Ramos (cell line): Measurements from ENCODE around the gene CCDC154.

Experiments
- in situ Hi-C: fragments of 300-500 bp; cut with MboI; formaldehyde crosslinking; loops from one replicate; pipeline ENCODE4 v1.14.3; 2022; ENCODE audit warnings: low sequenced_read_pairs; ENCODE audit not compliant: unreplicated experiment

Gene CCDC154

DNA sequence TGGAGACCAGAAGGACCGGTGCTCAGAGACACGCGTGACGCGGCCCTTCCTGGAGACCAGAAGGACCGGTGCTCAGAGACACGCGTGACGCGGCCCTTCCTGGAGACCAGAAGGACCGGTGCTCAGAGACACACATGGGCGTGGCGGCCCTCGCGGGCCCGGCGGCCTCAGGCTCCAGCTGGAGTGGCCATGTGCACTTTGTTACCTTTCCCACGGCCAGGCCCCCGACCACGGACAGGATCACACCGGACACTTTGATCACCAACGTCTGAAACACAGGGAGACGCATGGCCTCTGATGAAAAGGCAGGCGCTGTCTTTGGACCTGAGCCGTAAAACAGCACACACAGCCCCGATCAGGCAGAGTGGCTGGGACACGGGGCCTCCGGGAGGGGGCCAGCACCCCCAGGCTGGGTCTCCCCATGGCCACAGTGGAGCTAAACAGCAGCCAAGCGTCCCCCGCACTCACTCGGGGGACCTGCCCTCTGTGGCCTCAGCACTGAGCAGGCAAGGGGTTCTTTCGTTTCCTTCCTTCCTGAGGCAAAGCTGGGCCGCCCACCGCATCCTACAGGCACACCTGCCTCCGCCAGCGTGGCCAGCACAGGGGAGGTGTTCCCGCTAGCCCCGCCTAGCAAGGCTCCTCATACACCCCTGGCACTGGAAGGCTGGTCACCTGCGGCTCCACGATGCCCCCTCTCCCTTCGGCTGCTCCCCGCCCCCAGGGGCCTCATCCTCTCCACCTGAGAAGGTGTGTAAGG is 13.3 kb upstream of the CCDC154 start:
- in situ Hi-C loops = no loop called here

DNA sequence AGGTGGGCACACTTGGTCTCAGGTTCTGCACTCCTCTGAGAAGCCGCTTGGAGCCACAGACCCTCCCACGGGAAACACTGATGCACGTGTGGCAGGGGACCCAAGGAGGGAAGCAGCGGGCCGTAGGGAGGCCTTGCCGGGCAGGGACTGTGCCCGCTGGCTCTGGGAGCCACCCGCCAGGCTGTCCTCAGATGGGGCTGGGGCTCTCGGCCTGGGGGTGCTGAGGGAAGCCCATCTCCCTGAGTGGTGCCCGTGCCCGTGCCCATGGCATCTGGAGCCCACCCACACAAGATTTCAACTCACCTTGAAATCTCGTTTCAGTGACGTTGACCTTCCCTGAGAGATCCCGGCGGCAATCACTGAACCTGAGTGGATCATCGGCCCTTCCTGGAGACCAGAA is 12.6 kb upstream of the CCDC154 start:
- in situ Hi-C loops = no loop called here

DNA sequence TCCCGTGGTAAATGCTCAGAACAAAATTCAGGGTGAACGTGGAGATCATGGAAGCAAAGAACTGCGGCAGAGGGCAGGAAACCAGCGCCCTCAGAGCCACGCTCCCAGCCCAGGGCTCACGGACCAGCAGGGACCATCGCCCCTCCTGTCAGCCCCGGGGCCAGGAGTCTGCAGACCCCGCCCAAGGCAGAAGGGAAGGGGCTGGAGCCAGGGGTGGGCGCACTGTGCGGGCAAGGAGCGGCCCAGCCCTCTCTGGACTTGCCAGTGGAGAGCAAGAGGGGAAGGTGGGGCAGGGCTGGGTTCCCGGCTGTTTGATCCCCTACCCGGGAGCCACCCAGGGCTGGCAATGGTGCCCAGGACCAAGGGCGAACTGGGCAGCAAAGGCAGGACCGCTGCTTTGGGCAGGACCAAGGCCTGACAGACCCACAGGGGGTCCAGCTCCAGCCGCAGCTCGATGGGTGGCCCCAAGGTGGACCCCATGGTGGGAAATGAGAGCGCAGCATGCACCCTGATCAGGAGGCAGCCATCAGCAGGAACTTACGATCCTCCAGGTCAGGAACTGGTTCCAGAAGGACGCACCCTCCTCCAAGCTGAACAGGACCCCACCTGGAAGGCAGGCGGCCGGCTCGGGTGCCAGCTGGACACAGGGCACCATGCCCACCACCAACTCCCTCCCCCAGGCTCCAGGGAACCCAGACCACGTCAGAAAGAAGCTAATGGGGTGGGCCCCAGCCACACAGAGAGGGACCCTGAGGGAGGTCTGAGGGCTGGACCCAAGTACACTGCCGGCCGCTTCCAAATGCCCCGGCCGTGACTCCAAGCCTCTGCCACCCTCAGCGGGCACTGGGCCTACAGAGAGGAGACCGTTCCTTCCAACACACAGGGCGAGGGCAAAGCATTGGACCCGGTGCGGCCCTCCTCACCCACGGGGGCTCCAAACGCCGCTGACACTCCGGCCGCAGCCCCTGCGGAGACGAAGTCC is 11.1 kb upstream of the CCDC154 start:
- in situ Hi-C loops = no loop called here

DNA sequence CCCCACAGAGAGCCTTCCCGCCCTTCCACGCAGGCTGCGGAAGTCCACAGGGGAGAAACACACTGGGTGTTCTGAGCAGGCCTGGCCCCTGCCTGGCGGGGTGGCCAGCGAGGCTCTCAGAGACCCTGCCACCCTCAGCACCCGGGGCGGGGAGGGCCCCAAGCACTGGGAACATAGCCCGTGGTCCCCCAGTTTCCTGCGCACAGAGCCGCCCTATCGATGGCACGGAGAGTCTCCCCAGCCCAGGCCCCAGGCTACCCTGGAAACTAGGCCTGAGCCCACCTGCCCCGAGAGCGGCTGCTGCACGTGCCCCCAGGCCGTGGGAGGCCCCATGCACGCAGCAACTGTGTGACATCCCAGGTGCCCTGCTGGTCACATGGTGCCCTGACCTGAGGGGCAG is 10.2 kb upstream of the CCDC154 start:
- in situ Hi-C loops = no loop called here

DNA sequence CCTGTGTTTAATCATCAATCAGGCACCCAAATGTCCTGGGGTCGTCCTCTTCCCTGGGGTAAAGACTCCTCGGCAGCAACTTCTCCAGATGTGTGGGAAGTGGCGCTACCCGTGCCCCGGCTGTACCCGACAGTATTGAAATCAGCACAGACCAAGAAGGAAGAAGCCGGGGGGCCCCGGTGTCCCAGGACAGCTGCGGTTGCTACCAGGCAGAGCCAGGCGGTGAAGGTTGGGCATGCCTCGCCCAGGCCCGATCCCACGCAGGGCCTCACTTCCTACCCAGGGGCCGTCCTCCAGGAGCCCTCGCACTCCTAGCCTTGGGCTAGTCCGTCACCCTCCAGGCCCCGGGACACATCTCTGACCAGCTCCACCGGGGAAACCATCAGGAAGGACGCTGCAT is 9.0 kb upstream of the CCDC154 start:
- in situ Hi-C loops = no loop called here

DNA sequence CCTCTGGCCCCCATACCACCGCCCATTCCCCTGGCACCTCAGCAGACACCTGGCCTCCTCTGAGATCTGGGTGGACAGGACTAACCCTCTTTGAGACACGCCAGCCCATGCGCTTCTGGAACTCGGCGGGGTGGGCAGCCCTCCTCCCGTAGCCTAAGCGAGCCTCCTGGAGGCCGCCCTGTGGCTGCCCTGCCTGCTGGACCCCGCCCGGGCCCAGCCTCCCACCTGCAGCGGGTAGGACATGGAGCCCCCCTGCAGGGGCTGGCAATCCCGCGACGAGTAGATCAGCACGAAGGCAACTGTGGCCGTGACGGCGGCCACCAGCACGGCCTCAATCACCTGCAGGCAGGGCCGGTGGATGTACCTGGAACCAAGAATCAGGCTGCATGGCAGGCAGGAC is 8.2 kb upstream of the CCDC154 start:
- in situ Hi-C loops = no loop called here

DNA sequence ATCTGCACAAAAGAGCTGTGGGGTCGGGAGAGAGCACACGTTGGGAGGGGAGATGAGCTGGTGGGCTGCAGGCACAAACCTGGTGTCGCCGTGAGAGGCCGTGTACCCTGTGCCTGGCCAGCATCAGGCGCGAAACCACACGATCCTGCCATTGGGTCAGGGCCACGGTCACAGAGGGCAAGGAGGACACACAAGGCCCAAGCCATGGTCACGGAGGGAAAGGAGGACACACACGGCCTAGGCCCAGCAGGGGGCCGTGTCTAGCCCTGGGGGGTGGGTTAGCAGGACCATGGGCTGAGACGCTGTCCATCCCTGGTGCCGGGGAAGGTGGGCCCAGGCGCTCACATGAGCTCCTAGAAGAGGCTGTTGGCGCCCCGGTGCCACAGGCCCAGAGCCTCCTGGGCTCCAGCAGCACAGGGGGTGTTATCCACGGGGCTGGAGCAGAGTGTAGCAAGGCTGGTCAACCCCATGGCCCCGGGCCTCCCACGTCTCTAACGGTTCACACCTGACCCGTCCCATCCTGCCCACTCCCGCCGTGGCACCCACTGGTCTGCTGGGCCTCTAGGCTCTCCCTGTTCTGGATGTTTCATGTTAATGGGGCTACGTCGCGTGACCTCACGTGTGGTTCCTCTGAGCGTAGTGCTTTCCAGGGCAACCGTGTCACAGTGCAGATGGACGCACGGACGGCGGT is 7.5 kb upstream of the CCDC154 start:
- in situ Hi-C loops = no loop called here

DNA sequence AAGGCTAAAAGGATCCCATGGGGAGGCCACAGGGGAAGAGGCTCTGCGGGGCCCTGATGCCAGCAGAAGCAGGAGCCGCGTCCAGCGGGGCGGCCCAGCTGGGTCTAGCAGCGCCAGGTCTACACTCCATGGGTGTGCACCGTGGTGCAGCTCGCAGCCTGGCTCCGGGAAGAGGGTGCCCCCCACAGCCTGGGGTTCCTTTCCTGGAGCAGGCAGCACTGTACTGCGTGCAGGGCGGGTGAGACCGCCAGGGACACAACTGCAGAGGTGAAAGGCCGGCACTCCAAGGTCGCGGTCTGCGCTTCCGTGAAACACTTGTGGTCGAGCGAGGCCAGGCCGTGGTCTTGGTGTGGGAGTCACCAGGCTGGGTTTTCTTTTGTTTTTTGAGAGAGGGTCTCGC is 6.5 kb upstream of the CCDC154 start:
- in situ Hi-C loops = no loop called here

DNA sequence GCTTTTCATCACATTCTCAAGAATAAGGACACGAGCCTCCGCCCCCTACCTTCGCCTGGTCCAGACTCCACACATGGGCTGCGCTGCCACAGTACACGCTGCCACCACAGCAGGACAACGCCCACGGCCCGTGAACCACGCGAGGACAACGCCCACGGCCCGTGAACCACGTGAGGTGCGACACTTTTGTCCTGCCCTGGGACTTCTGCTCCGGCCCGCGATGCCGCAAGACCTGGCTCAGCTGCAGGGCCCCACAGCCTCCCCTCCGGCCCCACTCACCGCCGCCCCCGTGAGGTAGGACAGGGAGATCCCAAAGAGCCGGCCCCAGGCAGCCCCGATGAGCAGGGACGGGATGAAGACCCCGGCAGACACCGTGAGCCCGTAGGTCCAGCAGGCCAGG is 5.9 kb upstream of the CCDC154 start:
- in situ Hi-C loops = no loop called here

DNA sequence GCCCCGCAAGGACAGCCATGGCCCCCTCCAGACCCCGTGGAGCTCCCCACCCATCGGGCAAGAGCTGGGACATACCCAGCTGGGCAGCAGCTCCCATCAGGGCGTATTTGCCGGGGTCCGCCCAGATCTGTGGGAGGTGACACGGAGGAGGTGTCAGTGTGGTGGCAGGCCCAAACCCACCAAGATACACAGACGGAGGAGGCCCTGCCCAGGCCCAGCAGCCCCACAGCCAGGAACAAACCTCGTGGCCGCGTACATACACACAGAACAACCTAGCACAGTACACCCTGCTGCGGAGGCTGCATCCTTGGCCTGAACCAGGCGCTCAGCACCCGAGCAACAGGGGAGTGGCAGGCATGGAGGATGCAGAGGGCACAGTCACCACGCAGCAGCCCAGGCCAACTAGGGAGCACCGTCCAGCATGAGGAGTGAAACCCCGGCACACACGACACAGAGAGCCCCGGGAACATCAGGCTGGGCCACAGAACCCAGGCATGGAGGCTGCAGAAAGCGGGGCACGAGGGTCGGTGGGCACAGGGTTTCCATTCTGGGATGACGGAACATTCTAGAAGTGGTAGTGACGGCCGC is 4.9 kb upstream of the CCDC154 start:
- in situ Hi-C loops = no loop called here

DNA sequence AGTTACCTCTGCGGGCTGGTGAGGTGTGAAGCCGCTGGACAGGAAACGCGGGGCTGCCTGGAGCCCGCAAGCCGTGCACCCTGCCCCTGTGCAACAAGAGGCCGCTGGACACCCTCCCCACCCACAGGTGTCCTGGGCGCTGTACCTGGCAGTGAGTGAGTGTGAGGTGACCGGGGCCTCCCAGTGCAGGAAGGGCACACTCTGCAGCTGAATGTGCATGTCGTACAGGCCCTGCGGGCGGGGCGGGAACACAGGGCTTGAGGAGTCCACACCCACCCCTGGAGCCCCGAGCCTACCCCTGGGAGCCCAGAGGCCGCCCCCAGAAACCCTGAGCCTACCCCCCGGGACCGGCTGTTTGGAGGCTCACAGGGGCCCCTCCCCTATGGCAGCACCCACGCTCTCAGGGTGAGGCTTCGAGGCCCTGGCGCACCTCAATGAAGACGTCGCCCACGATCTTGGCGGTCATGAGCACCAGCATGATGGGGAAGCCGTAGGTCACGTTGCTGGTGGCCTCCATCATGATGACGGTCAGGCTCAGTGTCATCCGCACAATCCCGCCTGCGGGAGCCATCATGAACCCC is 4.3 kb upstream of the CCDC154 start:
- in situ Hi-C loops = no loop called here

DNA sequence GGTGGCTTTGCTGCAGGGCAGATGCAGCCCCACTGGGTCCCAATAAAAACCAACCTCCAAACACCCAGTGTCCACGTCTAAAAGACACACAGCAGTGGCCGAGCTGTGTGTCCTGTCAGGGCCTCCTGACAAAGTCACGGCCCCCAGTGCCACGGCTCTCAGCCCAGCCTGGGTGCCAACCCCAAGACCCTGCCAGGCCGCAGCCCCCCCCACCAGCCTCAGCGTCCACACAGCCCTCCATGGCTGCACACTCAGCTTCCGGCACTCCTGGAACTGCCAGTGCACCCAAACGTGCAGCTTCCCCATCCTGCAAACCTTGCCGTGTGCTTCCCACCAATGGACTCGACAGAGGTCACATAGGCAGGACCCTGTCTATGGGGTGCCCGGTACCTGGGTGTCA is 3.6 kb upstream of the CCDC154 start:
- in situ Hi-C loops = no loop called here

DNA sequence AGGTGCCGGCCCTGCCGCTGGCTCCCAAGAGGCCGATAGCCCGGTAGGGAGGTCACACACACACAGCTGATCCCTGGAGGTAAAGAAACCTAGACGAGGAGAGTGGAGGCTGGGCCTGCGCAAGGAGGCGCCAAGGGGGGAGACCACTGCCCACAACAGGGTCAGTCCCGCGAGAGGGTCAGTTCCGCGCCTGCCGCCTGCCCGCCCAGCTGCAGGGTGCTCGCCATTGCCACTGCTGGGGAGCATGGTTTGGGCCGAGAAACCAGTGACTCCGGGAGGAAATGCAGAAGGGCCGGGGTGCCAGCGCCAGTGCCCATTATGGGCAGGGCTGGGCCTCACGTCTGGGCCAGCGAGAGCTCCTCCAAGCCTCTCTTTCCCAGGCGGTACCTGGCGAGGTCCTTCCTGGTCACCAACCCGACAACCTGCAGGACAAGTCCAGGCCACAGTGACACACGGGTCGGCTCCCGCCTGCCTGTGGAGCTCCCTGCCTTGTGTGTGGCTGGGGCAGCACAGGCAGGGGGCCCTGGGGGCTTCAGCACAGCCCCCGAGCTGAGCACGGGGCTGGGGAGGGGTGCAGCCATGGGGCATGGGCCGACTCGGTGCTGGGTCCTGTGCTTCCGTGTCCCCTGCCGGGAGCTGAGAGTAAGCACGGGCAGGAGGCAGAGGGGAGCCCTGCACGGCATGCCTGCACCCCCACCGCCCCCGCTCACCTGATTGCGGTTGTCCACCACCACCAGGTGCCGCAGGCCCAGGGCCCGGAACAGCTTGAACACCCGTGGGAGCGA is 2.1 kb upstream of the CCDC154 start:
- in situ Hi-C loops = no loop called here

DNA sequence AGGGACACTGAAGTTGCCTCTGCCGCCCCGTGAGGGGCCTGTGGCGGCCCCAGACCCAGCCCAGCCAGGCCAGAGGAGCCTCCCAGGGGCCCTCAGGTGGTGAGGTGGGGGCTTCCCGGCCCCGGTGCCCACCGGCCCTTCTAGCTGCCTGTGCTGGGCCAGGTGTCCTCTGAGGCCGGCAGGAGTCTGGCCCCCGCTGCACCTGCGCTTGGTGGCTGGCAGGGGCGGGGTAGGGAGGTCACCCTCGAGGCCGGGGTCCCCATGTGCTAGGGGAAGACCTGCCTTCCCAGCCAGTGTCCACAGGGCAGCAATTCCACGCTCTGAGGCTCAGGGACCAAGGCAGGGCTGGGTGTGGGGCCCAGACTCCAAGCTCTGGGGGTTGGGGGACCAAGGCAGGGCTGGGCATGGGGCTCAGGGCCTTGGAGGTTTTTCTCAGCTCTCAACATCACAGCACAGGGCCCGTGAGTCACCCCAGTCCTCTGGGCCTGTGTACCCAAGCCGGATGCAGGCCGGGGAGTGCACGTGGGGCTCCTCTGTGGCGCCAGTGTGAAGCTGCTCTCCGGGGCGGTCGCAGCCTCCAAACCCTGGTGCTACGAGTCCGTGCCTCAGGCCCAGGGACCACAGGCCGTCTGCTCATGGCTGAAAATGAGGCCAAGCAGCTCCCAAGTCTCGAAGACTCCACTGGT is 1.3 kb upstream of the CCDC154 start:
- in situ Hi-C loops = no loop called here

DNA sequence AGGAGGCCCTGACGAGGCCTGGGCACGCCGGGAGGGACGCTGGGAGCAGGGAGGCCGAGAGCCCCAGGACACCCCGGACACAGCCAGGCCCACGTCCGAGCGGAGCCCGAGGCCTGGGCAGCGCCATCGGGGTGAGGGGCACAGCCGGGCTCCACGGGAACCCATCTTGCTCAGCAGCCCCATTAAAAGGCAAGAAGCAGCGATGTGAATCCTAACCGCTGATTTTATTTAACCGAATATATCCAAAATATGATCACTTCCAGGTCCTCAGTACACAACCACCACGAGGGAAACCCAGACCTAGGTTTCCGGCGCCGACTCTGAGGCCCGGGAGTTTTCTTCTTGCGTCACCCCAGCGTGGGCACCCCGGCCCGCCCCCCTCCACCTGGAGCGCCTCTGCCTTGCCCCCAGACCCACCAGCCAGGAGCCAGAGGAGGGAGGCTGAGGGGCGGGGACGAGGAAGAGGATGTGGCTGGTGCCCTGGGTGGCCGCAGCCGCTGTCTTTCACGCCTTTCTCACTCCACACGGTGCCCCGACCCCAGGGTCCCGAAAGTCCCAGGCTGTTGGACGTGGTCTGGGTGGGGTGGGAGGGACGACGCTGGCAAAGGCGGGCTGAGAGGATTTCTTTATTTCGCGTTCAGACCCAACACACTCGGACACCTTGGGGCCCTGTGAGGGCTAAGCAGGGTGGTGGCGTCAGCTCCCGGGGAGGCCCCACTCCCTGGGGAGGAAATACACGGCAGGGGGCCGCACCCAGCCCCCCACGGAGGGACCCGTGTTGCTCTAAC is 568 bp upstream of the CCDC154 start:
- in situ Hi-C loops = no loop called here

DNA sequence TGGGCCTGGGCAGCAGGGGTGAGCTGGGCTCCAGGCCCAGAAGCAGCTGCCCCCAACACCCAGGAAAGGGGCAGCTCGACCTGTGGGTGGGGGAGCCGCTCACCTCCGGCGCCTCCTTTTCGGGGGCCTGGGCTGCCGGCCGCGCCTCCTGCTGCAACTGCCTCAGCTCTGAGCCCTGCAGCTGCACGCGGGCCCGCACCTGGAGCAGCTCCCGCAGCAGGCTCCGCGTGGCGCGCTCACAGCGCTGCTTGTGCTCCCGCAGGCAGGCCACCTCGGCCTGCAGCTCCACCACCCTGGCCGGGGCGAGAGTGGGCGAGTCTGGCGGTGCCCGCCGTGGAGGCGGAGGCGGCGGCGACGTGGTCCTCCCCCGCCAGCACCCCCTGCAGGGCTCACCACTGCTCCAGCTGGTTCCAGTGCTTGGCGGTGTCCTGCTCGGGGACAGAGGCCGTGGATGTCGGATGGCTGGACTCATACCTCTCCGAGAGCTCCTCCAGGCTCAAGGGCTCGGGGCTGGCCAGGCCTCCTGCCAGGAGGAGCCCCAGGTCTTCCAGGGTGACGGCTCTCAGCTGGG is 868 bp downstream of the CCDC154 start:
- in situ Hi-C loops = no loop called here

DNA sequence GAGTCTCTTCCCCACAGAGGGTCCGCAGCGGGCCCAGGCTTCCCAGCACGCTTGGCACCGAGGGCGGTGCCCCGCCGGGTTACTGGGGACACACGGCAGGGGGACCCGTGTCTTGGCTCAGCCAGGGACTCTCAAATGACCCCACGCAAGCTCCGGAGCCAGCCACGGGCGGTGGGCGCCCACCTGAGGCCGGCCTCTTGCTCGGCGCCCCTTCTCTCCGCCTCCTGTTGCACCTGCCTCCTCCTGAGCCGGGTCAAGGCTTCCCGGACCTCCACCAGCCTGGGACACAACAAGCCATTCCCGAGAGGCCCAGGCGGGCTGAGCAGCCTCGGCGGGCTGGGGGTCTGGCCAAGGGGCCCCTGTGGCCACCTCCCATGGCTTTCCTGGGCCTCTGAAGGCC is 1.7 kb downstream of the CCDC154 start:
- in situ Hi-C loops = no loop called here

DNA sequence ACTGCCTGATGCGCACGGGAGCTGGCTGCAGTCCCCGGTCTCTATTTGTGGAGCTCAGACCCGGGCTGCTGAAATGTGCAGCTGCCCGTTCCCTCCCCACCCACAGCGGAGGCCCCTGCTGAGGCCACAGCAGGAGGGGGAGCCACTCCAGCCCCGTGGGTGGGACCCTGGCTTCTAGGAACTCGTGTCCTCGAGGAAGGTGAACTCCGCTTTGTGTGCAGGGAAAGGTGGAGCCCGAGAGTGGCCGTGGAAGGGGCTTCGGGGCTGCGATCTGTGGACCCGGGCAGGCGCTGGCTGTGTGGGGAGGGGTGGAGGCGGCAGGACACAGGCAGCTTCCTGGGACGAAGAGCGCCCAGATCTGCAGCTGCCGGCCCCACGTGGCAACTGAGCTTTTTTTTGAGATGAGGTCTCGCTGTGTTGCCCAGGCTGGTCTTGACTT is 2.9 kb downstream of the CCDC154 start:
- in situ Hi-C loops = no loop called here
